Measurements from ENCODE around the gene CPM.

The CPM gene

DNA sequence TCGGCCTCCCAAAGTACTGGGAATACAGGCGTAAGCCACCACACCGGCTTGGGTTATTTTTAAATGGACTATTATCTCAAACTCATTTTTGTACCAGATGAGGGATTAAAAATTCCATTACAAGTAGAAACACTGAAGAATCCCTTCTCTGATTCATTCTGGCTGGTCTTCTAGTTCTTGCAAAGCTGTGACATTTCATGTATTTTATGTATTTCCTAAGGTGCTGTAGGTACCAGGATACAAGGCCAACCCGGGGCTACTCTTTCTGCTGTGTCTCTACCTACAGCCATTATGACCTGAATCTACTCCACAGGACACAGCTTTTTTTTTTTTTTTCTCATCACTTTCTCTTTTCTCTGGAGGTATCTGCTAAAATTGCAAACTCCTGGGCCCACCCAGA is 24.9 kb downstream of the CPM start:
- no peak overlapping the region for H3K4me3 ChIP-seq (replicated peaks; ENCODE audit: low read depth, low read length)
- no peak for DNase-seq (ENCODE audit: low read depth)
- TF ChIP-seq, protein P1, sequence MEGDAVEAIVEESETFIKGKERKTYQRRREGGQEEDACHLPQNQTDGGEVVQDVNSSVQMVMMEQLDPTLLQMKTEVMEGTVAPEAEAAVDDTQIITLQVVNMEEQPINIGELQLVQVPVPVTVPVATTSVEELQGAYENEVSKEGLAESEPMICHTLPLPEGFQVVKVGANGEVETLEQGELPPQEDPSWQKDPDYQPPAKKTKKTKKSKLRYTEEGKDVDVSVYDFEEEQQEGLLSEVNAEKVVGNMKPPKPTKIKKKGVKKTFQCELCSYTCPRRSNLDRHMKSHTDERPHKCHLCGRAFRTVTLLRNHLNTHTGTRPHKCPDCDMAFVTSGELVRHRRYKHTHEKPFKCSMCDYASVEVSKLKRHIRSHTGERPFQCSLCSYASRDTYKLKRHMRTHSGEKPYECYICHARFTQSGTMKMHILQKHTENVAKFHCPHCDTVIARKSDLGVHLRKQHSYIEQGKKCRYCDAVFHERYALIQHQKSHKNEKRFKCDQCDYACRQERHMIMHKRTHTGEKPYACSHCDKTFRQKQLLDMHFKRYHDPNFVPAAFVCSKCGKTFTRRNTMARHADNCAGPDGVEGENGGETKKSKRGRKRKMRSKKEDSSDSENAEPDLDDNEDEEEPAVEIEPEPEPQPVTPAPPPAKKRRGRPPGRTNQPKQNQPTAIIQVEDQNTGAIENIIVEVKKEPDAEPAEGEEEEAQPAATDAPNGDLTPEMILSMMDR (IDR thresholded peaks at IDR 0.05; ENCODE audit: low read length, missing control alignments) = no peak

DNA sequence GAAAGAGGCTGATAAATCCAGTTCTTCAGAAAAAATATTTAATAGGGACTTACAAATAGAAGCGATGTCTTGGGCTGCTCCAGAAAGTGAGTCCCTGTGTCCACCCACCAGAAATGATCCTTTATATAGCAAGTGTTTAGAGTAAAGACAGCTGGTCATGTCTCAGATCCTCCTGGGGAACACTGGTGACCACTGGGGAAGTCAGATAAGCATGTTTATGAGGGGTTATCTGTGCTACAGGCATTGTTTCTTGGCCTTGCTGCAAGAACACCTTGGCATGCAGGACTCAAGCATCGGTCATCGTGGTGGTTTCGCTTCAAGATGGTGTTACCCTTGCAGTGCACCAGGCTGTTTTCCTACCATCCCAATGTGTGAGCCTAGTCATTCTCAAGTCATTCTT is 27.2 kb downstream of the CPM start:
- no peak overlapping the region for H3K4me3 ChIP-seq (replicated peaks; ENCODE audit: low read depth, low read length)
- no peak for DNase-seq (ENCODE audit: low read depth)
- TF ChIP-seq, protein P1 (IDR thresholded peaks at IDR 0.05; ENCODE audit: low read length, missing control alignments) = no peak

DNA sequence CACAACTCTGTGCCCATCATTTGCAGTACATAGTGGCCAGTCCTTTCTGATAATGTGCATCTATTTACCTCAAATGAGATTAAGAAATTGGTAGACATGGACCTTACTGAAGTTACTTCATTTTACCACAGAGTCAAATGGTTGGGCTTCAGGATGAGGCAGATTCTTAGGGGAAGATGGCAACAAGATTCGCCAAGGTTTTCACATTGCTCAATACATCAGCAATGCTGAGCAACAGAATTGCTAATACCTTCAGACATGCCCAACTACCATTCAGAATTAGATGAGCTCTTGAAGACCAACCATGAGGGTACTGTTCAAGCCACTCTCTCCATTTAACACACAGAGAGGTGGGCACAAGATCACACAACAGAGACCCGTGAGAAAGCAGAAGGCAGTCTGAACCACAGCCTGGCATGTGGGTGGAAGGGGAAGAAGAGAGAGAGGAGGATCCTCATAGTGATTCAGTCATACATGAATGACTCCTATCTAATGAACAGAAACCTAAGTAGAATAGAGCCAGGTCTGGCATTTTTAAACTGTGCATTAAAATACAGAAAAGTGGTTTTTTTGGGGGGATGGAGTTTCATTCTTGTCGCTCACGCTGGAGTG is 28.5 kb downstream of the CPM start:
- TF ChIP-seq, protein P1 (IDR thresholded peaks at IDR 0.05; ENCODE audit: low read length, missing control alignments) = no peak
- no peak overlapping the region for H3K4me3 ChIP-seq (replicated peaks; ENCODE audit: low read depth, low read length)
- no peak for DNase-seq (ENCODE audit: low read depth)

DNA sequence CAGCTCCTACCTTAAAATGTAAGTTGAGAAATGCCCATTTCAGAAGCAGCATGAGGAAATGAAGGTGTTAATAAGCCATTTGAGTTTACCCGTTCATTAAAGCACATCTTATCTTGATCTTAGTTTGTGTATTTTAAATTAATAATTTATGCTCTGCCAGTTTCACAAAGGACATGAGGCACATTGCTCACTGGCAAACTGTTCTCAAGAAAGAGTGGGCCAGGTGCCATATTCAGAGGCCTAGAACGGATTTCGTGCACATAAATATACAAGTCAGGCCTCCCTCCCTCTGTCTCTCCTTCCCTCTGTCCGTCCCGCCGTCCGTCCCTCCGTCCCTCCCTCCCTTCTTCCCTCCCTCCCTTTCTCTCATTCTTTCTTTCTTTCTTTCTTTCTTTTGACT is 29.5 kb downstream of the CPM start:
- no peak overlapping the region for H3K4me3 ChIP-seq (replicated peaks; ENCODE audit: low read depth, low read length)
- TF ChIP-seq, protein P1 (IDR thresholded peaks at IDR 0.05; ENCODE audit: low read length, missing control alignments) = no peak
- DNase-seq (ENCODE audit: low read depth) = no peak

DNA sequence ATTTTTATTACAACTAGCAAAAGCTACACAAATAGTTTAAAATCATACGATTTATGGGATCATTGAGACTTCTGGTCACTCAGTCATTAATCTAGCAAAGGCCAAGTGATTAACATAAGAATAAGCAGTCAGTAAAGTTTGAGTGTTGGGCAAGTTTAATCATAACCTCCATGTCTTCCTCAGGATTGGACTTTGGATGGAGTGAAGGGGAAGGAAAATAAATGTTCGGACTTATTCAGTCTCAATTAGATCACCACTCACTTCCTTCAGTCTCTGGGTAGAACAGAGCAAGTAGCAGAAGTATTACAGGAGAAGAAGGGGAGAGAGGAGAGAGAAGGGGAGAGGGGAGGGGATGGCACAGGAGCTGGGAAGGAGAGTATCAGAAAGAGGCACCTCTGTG is 31.4 kb downstream of the CPM start:
- TF ChIP-seq, protein P1 (IDR thresholded peaks at IDR 0.05; ENCODE audit: low read length, missing control alignments) = no peak
- DNase-seq (ENCODE audit: low read depth) = no peak
- H3K4me3 ChIP-seq (replicated peaks; ENCODE audit: low read depth, low read length) = no peak overlapping the region

DNA sequence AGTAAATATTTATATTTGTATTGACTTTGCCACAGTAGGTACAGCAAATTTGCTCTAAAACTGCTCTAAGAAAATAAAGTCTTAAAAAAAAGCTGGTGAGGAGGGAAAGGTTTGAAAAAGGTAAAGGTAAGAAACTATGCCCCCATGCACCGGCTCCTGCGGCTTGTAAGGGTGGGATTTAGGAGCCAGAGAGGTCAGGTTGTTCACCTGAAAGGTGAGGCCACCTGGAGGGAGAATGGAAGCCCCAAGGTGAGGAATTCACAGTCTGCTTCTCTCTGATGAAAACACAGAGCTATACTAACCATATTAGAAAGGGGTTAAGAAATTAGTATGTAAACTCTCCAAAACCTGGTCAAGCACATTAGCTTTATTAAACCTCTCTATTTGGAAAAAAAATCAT is 31.8 kb downstream of the CPM start:
- H3K4me3 ChIP-seq (replicated peaks; ENCODE audit: low read depth, low read length) = no peak overlapping the region
- TF ChIP-seq, protein P1 (IDR thresholded peaks at IDR 0.05; ENCODE audit: low read length, missing control alignments) = no peak
- DNase-seq (ENCODE audit: low read depth) = no peak

DNA sequence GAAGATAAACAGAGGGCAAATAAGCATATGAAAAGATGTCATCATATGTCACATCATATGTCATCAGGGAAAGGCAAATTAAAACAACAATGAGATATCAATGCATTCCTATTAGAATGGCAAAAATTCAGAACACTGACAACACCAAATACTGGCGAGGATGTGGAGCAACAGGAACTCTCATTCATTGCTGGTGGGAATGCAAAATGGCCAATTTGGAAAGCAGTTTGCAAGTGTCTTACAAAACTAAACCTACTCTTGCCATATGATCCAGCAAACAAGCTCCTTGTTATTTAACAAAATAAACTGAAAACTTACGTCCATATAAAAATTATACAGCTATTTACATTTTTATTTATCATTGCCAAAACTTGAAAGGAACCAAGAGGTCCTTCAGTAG is 32.7 kb downstream of the CPM start:
- DNase-seq (ENCODE audit: low read depth) = no peak
- no peak overlapping the region for H3K4me3 ChIP-seq (replicated peaks; ENCODE audit: low read depth, low read length)
- TF ChIP-seq, protein P1 (IDR thresholded peaks at IDR 0.05; ENCODE audit: low read length, missing control alignments) = no peak

Data from fibroblast of pulmonary artery (primary cell).